HG02798 (cell line): ENCODE measurements around the gene STAT1.

ENCODE experiments used
- ATAC-seq: cut with Tn5 transposase; IDR thresholded peaks from one replicate; pipeline ENCODE4 v1.9.1; 2021; ENCODE audit warnings: mild to moderate bottlenecking; ENCODE audit not compliant: unreplicated experiment, poor library complexity

STAT1 gene

GRCh38 chr2:190929919-190930318 is 84.1 kb downstream of the STAT1 start:
- ATAC-seq = no peak

GRCh38 chr2:190927301-190927700 is 86.7 kb downstream of the STAT1 start:
- no peak for ATAC-seq

DNA sequence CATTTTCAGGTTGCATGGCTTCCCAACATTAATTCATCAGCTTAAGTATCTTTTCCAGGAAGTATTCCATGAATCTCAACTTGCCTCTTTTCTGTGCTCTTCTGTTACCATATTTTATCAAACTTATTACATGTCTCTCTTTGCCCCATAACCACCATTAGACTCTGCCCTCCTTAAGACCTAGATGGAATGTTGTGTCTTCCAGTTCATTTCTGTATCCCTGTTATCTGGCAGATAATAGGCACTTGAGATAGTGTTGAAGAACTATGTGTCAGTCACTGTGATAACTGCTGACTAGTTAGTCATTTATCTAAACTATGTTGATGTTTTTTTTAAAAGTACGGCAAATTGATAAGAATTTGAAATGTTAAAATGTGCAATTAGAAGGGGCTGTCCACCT is 91.6 kb downstream of the STAT1 start:
- ATAC-seq = no peak

GRCh38 chr2:190920085-190920484 is 93.9 kb downstream of the STAT1 start:
- no peak for ATAC-seq
